ENCODE data around the gene PAX2.

DNA sequence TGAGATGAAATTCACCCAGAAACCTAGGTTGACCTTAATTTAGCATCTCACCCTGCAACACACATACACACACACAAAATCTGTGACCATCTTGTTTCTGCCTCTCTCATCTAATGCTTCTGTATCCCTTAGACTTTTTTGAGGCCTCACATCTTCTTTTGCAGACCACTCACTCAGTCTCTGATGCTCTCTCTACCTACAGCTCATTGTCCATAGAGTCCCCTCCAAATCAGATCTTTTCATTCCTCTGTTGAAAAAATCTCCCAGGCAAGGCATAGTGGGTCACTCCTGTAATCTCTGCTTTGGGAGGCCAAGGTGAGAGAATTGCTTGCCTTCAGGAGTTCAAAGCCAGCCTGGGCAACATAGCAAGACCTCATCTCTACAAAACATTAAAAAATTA is 17.6 kb upstream of the PAX2 start:
- TF ChIP-seq, protein P1, sequence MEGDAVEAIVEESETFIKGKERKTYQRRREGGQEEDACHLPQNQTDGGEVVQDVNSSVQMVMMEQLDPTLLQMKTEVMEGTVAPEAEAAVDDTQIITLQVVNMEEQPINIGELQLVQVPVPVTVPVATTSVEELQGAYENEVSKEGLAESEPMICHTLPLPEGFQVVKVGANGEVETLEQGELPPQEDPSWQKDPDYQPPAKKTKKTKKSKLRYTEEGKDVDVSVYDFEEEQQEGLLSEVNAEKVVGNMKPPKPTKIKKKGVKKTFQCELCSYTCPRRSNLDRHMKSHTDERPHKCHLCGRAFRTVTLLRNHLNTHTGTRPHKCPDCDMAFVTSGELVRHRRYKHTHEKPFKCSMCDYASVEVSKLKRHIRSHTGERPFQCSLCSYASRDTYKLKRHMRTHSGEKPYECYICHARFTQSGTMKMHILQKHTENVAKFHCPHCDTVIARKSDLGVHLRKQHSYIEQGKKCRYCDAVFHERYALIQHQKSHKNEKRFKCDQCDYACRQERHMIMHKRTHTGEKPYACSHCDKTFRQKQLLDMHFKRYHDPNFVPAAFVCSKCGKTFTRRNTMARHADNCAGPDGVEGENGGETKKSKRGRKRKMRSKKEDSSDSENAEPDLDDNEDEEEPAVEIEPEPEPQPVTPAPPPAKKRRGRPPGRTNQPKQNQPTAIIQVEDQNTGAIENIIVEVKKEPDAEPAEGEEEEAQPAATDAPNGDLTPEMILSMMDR (conservative IDR thresholded peaks at IDR 0.05; ENCODE audit: low read depth, low read length) = no peak
- TF ChIP-seq EZH2 (IDR thresholded peaks at IDR 0.05; ENCODE audit: borderline replicate concordance, low read depth, low read length, poor library complexity, severe bottlenecking) = no peak
